ENCODE data around the gene OVCA2.
A peak's percentile ranks its signal among the peaks of the same experiment; 100 is the strongest.
"Not testable (repeated sequence)": the region's sequence is repeated elsewhere in the genome, so short reads cannot be mapped to it uniquely, and the experiment has no call there.

OVCA2 gene

GRCh38 chr17:2041561-2042389 lies at the start of gene OVCA2:
TSS of gene OVCA2 (plus strand) at chr17:2042022. CDS start at chr17:2042048, 26 bp downstream.
- DNase-seq = peak; percentile 98

- no peak for DNase-seq
Measured at GRCh38 chr17:1992541-1992940, 49.3 kb upstream of the OVCA2 start.

GRCh38 chr17:1994707-1995106 lies 47.1 kb upstream of the OVCA2 start:
- no peak for DNase-seq

- no peak for DNase-seq
Measured at GRCh38 chr17:1995321-1995892, 46.4 kb upstream of the OVCA2 start.

- DNase-seq = no peak
Measured at GRCh38 chr17:1995907-1996799, 45.7 kb upstream of the OVCA2 start.

- no peak for DNase-seq
Measured at GRCh38 chr17:1996800-1997288, 45.0 kb upstream of the OVCA2 start.

- DNase-seq = no peak
Measured at GRCh38 chr17:1997289-1997926, 44.4 kb upstream of the OVCA2 start.

- DNase-seq = no peak
Measured at GRCh38 chr17:1997927-1998742, 43.7 kb upstream of the OVCA2 start.

- no peak for DNase-seq
Measured at GRCh38 chr17:1999557-2000251, 42.1 kb upstream of the OVCA2 start.

- DNase-seq = no peak
Measured at GRCh38 chr17:2002767-2003329, 39.0 kb upstream of the OVCA2 start.

- DNase-seq = no peak
Measured at GRCh38 chr17:2003525-2003924, 38.3 kb upstream of the OVCA2 start.

- DNase-seq = no peak
Measured at GRCh38 chr17:2004435-2004952, 37.3 kb upstream of the OVCA2 start.

GRCh38 chr17:2008332-2009126 lies 33.3 kb upstream of the OVCA2 start:
- no peak for DNase-seq

GRCh38 chr17:2009737-2010136 lies 32.1 kb upstream of the OVCA2 start:
- no peak for DNase-seq

GRCh38 chr17:2011411-2012371 lies 30.1 kb upstream of the OVCA2 start:
- no peak for DNase-seq

- DNase-seq = no peak
Measured at GRCh38 chr17:2012499-2012898, 29.3 kb upstream of the OVCA2 start.

GRCh38 chr17:2013220-2013993 lies 28.4 kb upstream of the OVCA2 start:
- not testable (repeated sequence) for DNase-seq

- no peak for DNase-seq
Measured at GRCh38 chr17:2013994-2014317, 27.9 kb upstream of the OVCA2 start.
